Caco-2 (cell line): Measurements from ENCODE around the gene P3H2. TPM values are rescaled to one million over a fixed set of nuclear protein-coding genes. Genes with fewer than 3 reads are reported as not detected.

Source experiments
- BruUV-seq: library from RNA; stranded (reverse); fragments of 400-500 nt; replicated peaks from 2 replicates; lab custom pipeline; 2021; lab: Mats Ljungman, UMichigan
- CTCF ChIA-PET: fragments of 300-600 bp; sonication (Branson Sonifier 250); formaldehyde crosslinking; loops from one replicate; lab custom pipeline; 2022; ENCODE audit warnings: antibody characterized with exemption; lab: Charles Lee
- POLR2A ChIA-PET: fragments of 300-600 bp; sonication (Branson Sonifier 250); formaldehyde crosslinking; loops from one replicate; lab custom pipeline; 2022; ENCODE audit warnings: antibody characterized with exemption; lab: Charles Lee
- DNase-seq, 2 experiments: peaks; one replicate each; pipeline versions ENCODE4 v3.0.0 to v3.0.0-alpha.2; 2020 to 2022
- H3K27me3 ChIP-seq: replicated peaks from 2 replicates; pipeline ENCODE4 v1.6.0; 2011; ENCODE audit warnings: low read length; ENCODE audit not compliant: control insufficient read depth, insufficient read depth
- H3K36me3 ChIP-seq: 2 replicates; pipeline ENCODE4 v1.5.1; 2011; ENCODE audit warnings: low read length; ENCODE audit not compliant: control insufficient read depth, insufficient read depth
- H3K4me1 ChIP-seq: fragments of 250-450 bp; sonication (Bioruptor Pico); 2 replicates; pipeline ENCODE4 v1.5.1; 2020; ENCODE audit warnings: mild to moderate bottlenecking
- H3K4me3 ChIP-seq: 2 replicates; pipeline ENCODE4 v1.5.1; 2011; ENCODE audit warnings: low read depth, mild to moderate bottlenecking, control low read depth, low read length
- H3K9me3 ChIP-seq: fragments of 250-450 bp; sonication (Bioruptor Pico); 2 replicates; pipeline ENCODE4 v1.5.1; 2020; ENCODE audit warnings: mild to moderate bottlenecking, moderate library complexity
- H3K27ac Mint-ChIP-seq: one replicate; pipeline ENCODE4 v1.8.0; 2022; ENCODE audit warnings: mixed read lengths; ENCODE audit not compliant: unreplicated experiment
- H3K27me3 Mint-ChIP-seq: one replicate; pipeline ENCODE4 v1.8.0; 2022; ENCODE audit warnings: mixed read lengths; ENCODE audit not compliant: insufficient read depth, unreplicated experiment
- H3K36me3 Mint-ChIP-seq: one replicate; pipeline ENCODE4 v1.8.0; 2022; ENCODE audit warnings: mild to moderate bottlenecking, mixed read lengths; ENCODE audit not compliant: insufficient read depth, unreplicated experiment
- H3K4me1 Mint-ChIP-seq: one replicate; pipeline ENCODE4 v1.8.0; 2022; ENCODE audit warnings: low read depth, mixed read lengths; ENCODE audit not compliant: unreplicated experiment
- H3K4me3 Mint-ChIP-seq: one replicate; pipeline ENCODE4 v1.8.0; 2022; ENCODE audit warnings: mild to moderate bottlenecking, moderate library complexity, mixed read lengths; ENCODE audit not compliant: unreplicated experiment
- H3K9me3 Mint-ChIP-seq: one replicate; pipeline ENCODE4 v1.8.0; 2022; ENCODE audit warnings: mixed read lengths; ENCODE audit not compliant: unreplicated experiment
- intact Hi-C: fragments of 100-400 bp; cut with micrococcal nuclease; formaldehyde crosslinking; loops from one replicate; pipeline ENCODE4 v1.10.0; 2022; ENCODE audit not compliant: unreplicated experiment
- total RNA-seq: library from RNA; stranded (reverse); gene quantifications from 2 replicates; pipeline ENCODE4 v1.2.3, GENCODE V29; 2022
- TF ChIP-seq, protein P1 (sequence below), 2 experiments: fragments of 200-600 bp in 1 of 2; IDR thresholded peaks; 1 replicate in 1 of 2; 2 replicates in 1 of 2; pipeline versions ENCODE4 v1.5.1 to v1.8.0; 2011 to 2022; ENCODE audit warnings: antibody characterized with exemption in 1 of 2, control low read depth in 1 of 2, inconsistent platforms in 1 of 2, low read depth in 1 of 2, low read length in 1 of 2, mild to moderate bottlenecking in 1 of 2, moderate library complexity in 1 of 2; ENCODE audit not compliant: insufficient read depth in 1 of 2, severe bottlenecking in 1 of 2, unreplicated experiment in 1 of 2

The P3H2 gene
- total RNA-seq, 1 experiment from 2014 or later, result 55.8 TPM

DNA sequence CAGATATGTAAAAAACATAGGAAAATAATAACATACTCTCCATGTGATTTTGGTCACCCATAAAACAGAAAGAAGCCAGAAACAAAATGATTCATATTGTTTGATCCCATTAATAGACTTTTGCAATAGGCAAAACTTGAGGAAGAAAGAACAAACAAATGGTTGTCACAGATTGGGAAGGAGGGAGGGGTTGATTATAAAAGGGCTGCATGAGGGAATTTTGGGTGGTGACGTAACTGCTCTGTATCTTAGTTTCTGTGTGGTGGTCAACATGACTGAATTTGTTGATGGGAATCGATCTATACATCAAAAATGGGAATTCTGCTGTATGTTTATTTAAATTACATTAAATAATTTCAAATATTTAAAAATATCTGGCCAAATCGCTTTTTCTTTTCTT is 86.3 kb downstream of the P3H2 start:
- H3K36me3 Mint-ChIP-seq, result peaks cover 4% of the 10 kb centered on the region
- Histone ChIP-seq H3K27me3 (no peaks in the 10 kb centered on the region), H3K4me3 (no peak overlapping the region), H3K4me1 (peaks cover 9% of the 10 kb centered on the region), H3K36me3 (no peaks in the 10 kb centered on the region), H3K9me3 (no peaks in the 10 kb centered on the region)
- BruUV-seq, result no TSS peak
- TF ChIP-seq, protein P1, sequence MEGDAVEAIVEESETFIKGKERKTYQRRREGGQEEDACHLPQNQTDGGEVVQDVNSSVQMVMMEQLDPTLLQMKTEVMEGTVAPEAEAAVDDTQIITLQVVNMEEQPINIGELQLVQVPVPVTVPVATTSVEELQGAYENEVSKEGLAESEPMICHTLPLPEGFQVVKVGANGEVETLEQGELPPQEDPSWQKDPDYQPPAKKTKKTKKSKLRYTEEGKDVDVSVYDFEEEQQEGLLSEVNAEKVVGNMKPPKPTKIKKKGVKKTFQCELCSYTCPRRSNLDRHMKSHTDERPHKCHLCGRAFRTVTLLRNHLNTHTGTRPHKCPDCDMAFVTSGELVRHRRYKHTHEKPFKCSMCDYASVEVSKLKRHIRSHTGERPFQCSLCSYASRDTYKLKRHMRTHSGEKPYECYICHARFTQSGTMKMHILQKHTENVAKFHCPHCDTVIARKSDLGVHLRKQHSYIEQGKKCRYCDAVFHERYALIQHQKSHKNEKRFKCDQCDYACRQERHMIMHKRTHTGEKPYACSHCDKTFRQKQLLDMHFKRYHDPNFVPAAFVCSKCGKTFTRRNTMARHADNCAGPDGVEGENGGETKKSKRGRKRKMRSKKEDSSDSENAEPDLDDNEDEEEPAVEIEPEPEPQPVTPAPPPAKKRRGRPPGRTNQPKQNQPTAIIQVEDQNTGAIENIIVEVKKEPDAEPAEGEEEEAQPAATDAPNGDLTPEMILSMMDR (IDR thresholded peaks at IDR 0.05; ENCODE audit: insufficient read depth in 1 of 2, low read depth in 1 of 2, low read length in 1 of 2, severe bottlenecking in 1 of 2, unreplicated experiment in 1 of 2), result no peak
- peaks cover 25% of the 10 kb centered on the region for H3K4me1 Mint-ChIP-seq
- H3K4me3 Mint-ChIP-seq, result no peak overlapping the region
- H3K27me3 Mint-ChIP-seq, result no peaks in the 10 kb centered on the region
- CTCF ChIA-PET, result no interaction called here
- H3K9me3 Mint-ChIP-seq, result no peaks in the 10 kb centered on the region
- intact Hi-C loops, result no loop called here
- DNase-seq, result no peak
- no peak overlapping the region for H3K27ac Mint-ChIP-seq
- POLR2A ChIA-PET, result no interaction called here

DNA sequence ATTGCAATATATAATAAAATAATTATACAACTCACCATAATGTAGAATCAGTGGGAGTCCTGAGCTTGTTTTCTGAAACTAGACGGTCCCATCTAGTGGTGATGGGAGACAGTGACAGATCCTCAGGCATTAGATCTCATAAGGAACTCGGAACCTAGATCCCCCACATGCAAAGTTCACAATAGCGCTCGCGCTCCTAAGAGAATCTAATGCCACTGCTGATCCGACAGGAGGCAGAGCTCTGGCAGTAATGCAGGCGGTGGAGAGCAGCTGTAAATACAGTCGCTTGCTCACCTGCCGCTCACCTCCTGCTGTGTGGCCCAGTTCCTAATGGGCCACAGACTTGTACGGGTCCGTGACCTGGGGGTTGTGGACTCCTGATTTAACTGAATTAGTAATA is 87.8 kb downstream of the P3H2 start:
- peaks cover 19% of the 10 kb centered on the region for H3K4me1 Mint-ChIP-seq

DNA sequence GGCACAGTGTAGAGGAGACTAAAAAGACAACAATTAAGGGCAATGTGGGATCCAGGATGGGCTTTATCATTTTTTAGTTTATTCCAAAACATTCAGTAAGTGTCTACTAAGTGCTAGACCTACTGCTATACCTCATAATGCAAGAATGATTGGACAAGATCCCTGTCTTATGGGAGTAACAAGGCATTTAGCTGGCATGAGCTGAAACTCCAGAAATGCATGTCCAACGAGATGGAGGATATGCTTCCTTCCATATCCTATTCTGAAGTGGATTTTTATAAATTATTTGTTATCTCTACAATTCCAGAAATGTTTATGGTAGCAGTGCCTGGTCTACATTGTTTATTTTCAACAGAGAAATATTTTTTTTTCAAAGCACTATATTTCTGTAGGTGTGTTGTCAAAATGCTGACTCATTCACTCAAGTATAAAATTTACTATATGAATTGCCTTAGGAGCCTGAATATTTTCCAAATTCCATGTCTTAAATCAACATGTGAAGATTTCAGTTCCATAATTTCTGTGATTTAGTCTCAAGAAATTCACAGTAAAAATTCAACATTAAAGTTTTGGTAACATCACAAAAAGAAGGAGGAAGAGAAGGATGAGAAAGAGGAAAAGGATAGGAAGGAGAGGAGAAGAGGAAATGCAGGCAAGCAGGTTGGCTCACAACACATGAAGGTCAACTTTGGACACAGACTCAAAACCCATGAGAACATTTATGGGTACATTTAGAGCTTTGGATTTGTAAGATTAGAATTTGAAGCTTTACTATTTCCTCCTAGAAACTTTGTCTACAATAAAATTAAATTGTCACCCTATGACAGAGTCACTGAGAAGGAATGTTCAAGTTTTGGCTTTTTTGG is 88.6 kb downstream of the P3H2 start:
- Histone ChIP-seq H3K4me1 (no peaks in the 10 kb centered on the region), H3K9me3 (no peaks in the 10 kb centered on the region), H3K36me3 (no peaks in the 10 kb centered on the region), H3K4me3 (no peak overlapping the region), H3K27me3 (no peaks in the 10 kb centered on the region)
- CTCF ChIA-PET, result interaction anchor here (0.5 to 1.5 kb wide), 5 partner anchors 12 to 89 kb away, joined by 3 to 4 read pairs (median 3); partner anchors contain the start of gene P3H2
- Mint-ChIP-seq H3K4me3 (no peak overlapping the region), H3K9me3 (no peaks in the 10 kb centered on the region), H3K27me3 (no peaks in the 10 kb centered on the region), H3K36me3 (peaks cover 4% of the 10 kb centered on the region), H3K4me1 (peaks cover 14% of the 10 kb centered on the region), H3K27ac (no peak overlapping the region)
- TF ChIP-seq, protein P1 (IDR thresholded peaks at IDR 0.05; ENCODE audit: insufficient read depth in 1 of 2, low read depth in 1 of 2, low read length in 1 of 2, severe bottlenecking in 1 of 2, unreplicated experiment in 1 of 2), result no peak
- POLR2A ChIA-PET, result no interaction called here
- no TSS peak for BruUV-seq
- intact Hi-C loops, result loop anchor here (2.0 kb wide), 1 partner anchor 65 kb away; no protein-coding TSS in a partner anchor
- DNase-seq, result no peak

More for the DNA sequence above, 87.8 kb downstream of the P3H2 start:
- intact Hi-C loops, result loop anchor here (2.0 kb wide), 1 partner anchor 66 kb away; no protein-coding TSS in a partner anchor
- Mint-ChIP-seq H3K4me3 (no peak overlapping the region), H3K36me3 (peaks cover 4% of the 10 kb centered on the region), H3K9me3 (no peaks in the 10 kb centered on the region), H3K27me3 (no peaks in the 10 kb centered on the region), H3K27ac (no peak overlapping the region)
- no peaks in the 10 kb centered on the region for H3K9me3 ChIP-seq
- ChIA-PET CTCF (interaction anchor here (0.5 to 1.5 kb wide), 5 partner anchors 11 to 88 kb away, joined by 3 to 4 read pairs (median 3); partner anchors contain the start of gene P3H2), POLR2A (no interaction called here)
- TF ChIP-seq, protein P1 (IDR thresholded peaks at IDR 0.05; ENCODE audit: insufficient read depth in 1 of 2, low read depth in 1 of 2, low read length in 1 of 2, severe bottlenecking in 1 of 2, unreplicated experiment in 1 of 2), result no peak
- no peak overlapping the region for H3K4me3 ChIP-seq
- H3K27me3 ChIP-seq, result no peaks in the 10 kb centered on the region
- H3K36me3 ChIP-seq, result no peaks in the 10 kb centered on the region
- peak; percentile 20 to 38 for DNase-seq
- no TSS peak for BruUV-seq
- H3K4me1 ChIP-seq, result peaks cover 5% of the 10 kb centered on the region
